HepG2 (cell line): ENCODE data around the gene ARHGAP25. TPM values are rescaled to one million over a fixed set of nuclear protein-coding genes. Genes with fewer than 3 reads are reported as not detected.

Experiments
- ATAC-seq: fragments of 200-7000 bp; cut with Tn5 transposase; 3 replicates; pipeline ENCODE4 v1.9.1; 2020; ENCODE audit warnings: mild to moderate bottlenecking, moderate library complexity
- BruUV-seq: library from RNA; stranded (reverse); fragments of 400-500 nt; replicated peaks from 2 replicates; lab custom pipeline; 2021; lab: Mats Ljungman, UMichigan
- CTCF ChIA-PET: fragments of 300-600 bp; formaldehyde crosslinking; extraction: SDS; loops from one replicate; lab custom pipeline; 2021; ENCODE audit warnings: low total read pairs, inconsistent platforms, low intra/inter-chr PET ratio; lab: Yijun Ruan, JAX
- POLR2A ChIA-PET: fragments of 350-600 bp; sonication (Branson Sonifier 250); formaldehyde crosslinking; loops from one replicate; lab custom pipeline; 2020; ENCODE audit warnings: antibody characterized with exemption, inconsistent platforms; lab: Yijun Ruan, JAX
- DNase-seq: peaks from one replicate; pipeline ENCODE4 v3.0.0-alpha.2; 2015; ENCODE audit warnings: low spot score
- FAIRE-seq: peaks from 3 replicates; lab custom pipeline; 2011; peaks lifted over from hg19 to GRCh38; lab: Jason Lieb, UNC
- H2AFZ ChIP-seq: one replicate; pipeline ENCODE4 v1.6.1; 2011; ENCODE audit warnings: low read length, inconsistent platforms
- H3K27ac ChIP-seq: fragments of 300-600 bp; 3 replicates; pipeline ENCODE4 v1.8.0; 2011; ENCODE audit warnings: mixed run types, mild to moderate bottlenecking, mixed read lengths, low read length, inconsistent platforms; ENCODE audit not compliant: insufficient read depth; ENCODE audit errors: extremely low read length
- H3K27me3 ChIP-seq, 2 experiments: fragments of 200-600 bp in 1 of 2; 2 replicates in 1 of 2; 3 replicates in 1 of 2; pipeline versions ENCODE4 v1.6.0 to v1.8.0; 2011; ENCODE audit warnings: low read length in 2 of 2, mild to moderate bottlenecking in 2 of 2, moderate library complexity in 2 of 2, inconsistent platforms in 1 of 2; ENCODE audit not compliant: insufficient read depth in 2 of 2, control insufficient read depth in 1 of 2
- H3K36me3 ChIP-seq, 2 experiments: fragments of 200-600 bp in 1 of 2; replicated peaks in 1 of 2; 2 replicates in 1 of 2; 3 replicates in 1 of 2; pipeline versions ENCODE4 v1.5.1 to v1.8.0; 2011; ENCODE audit warnings: low read length in 2 of 2, inconsistent platforms in 1 of 2; ENCODE audit not compliant: insufficient read depth in 2 of 2, control insufficient read depth in 1 of 2
- H3K4me1 ChIP-seq: 2 replicates; pipeline ENCODE4 v1.5.1; 2012; ENCODE audit warnings: low read length, inconsistent platforms; ENCODE audit not compliant: insufficient read depth
- H3K4me2 ChIP-seq: 2 replicates; pipeline ENCODE4 v1.6.0; 2011; ENCODE audit warnings: low read depth, low read length, inconsistent platforms
- H3K4me3 ChIP-seq, 3 experiments: fragments of 200-600 bp in 1 of 3; sonication (generic), shearing (Covaris generic) in 1 of 3; replicated peaks in 1 of 3; 2 replicates each; pipeline ENCODE4 v1.5.1; 2011 to 2016; ENCODE audit warnings: low read length in 3 of 3, inconsistent platforms in 2 of 3, low read depth in 2 of 3, mild to moderate bottlenecking in 2 of 3, control low read depth in 1 of 3, mixed read lengths in 1 of 3; ENCODE audit not compliant: insufficient read depth in 1 of 3
- H3K79me2 ChIP-seq: one replicate; pipeline ENCODE4 v1.6.1; 2011; ENCODE audit warnings: low read length, inconsistent platforms; ENCODE audit not compliant: insufficient read depth
- H3K9ac ChIP-seq: 2 replicates; pipeline ENCODE4 v1.6.0; 2011; ENCODE audit warnings: mild to moderate bottlenecking, low read depth, low read length, inconsistent platforms; ENCODE audit not compliant: insufficient read depth
- H3K9me3 ChIP-seq: 2 replicates; pipeline ENCODE4 v1.5.1; 2012; ENCODE audit warnings: mild to moderate bottlenecking, low read length
- H4K20me1 ChIP-seq: 2 replicates; pipeline ENCODE4 v1.6.0; 2011; ENCODE audit warnings: inconsistent platforms, mild to moderate bottlenecking, low read length, moderate library complexity; ENCODE audit not compliant: insufficient read depth
- AGO1 ChIP-seq: fragments of 200-400 bp; formaldehyde crosslinking; IDR thresholded peaks from 2 replicates; pipeline ENCODE4 v1.6.1; 2017; ENCODE audit warnings: mild to moderate bottlenecking, low read depth, low read length, moderate library complexity; ENCODE audit not compliant: poor library complexity, severe bottlenecking
- ASH2L ChIP-seq: fragments of 300-600, 200-600 bp; sonication (generic); IDR thresholded peaks from 2 replicates; pipeline ENCODE4 v1.7.0; 2017; ENCODE audit warnings: low read depth, mild to moderate bottlenecking, moderate library complexity, mixed read lengths, low read length; ENCODE audit not compliant: insufficient read length
- NCOR1 ChIP-seq: fragments of 200-600 bp; sonication (generic); IDR thresholded peaks from 2 replicates; pipeline ENCODE4 v1.7.0; 2017; ENCODE audit warnings: antibody characterized with exemption, low read length, borderline replicate concordance
- NPAS2 ChIP-seq: sonication (generic); formaldehyde crosslinking; IDR thresholded peaks from 2 replicates; pipeline ENCODE4 v1.8.0; 2022; ENCODE audit warnings: mild to moderate bottlenecking, missing genetic modification reagents, borderline replicate concordance
- PRDM10 ChIP-seq: sonication (generic); formaldehyde crosslinking; IDR thresholded peaks from 2 replicates; pipeline ENCODE4 v1.4.0; 2020; ENCODE audit warnings: low read depth, missing genetic modification reagents
- RCOR2 ChIP-seq: IDR thresholded peaks from 2 replicates; pipeline ENCODE4 v1.6.1; 2016; ENCODE audit warnings: missing biosample characterization, missing genetic modification reagents
- SRF ChIP-seq: IDR thresholded peaks from 2 replicates; pipeline ENCODE4 v1.6.1; 2011; ENCODE audit warnings: mild to moderate bottlenecking, low read depth, low read length, moderate library complexity
- SRY ChIP-seq: sonication (generic); formaldehyde crosslinking; IDR thresholded peaks from 2 replicates; pipeline ENCODE4 v1.8.0; 2022; ENCODE audit warnings: mild to moderate bottlenecking, missing genetic modification reagents
- YEATS4 ChIP-seq: sonication (generic); formaldehyde crosslinking; IDR thresholded peaks from 2 replicates; pipeline ENCODE4 v1.4.0; 2020; ENCODE audit warnings: missing genetic modification reagents, borderline replicate concordance
- ZBTB34 ChIP-seq: sonication (generic); formaldehyde crosslinking; IDR thresholded peaks from 2 replicates; pipeline ENCODE4 v1.8.0; 2022; ENCODE audit warnings: mild to moderate bottlenecking, missing genetic modification reagents
- ZC3H13 ChIP-seq: sonication (generic); formaldehyde crosslinking; IDR thresholded peaks from 2 replicates; pipeline ENCODE4 v1.8.1; 2023; ENCODE audit warnings: mild to moderate bottlenecking, missing genetic modification reagents, moderate library complexity
- ZFX ChIP-seq: sonication (generic); formaldehyde crosslinking; IDR thresholded peaks from 2 replicates; pipeline ENCODE4 v1.4.0; 2020; ENCODE audit warnings: mild to moderate bottlenecking, low read depth, missing genetic modification reagents, moderate library complexity
- ZNF124 ChIP-seq: sonication (generic); formaldehyde crosslinking; IDR thresholded peaks from 2 replicates; pipeline ENCODE4 v1.4.0; 2020; ENCODE audit warnings: missing genetic modification reagents
- ZNF180 ChIP-seq: sonication (generic); formaldehyde crosslinking; IDR thresholded peaks from 2 replicates; pipeline ENCODE4 v1.4.0; 2020; ENCODE audit warnings: low read depth, missing genetic modification reagents, borderline replicate concordance
- ZNF362 ChIP-seq: sonication (generic); formaldehyde crosslinking; IDR thresholded peaks from 2 replicates; pipeline ENCODE4 v1.4.0; 2020; ENCODE audit warnings: missing genetic modification reagents, mild to moderate bottlenecking, borderline replicate concordance
- ZNF615 ChIP-seq: sonication (generic); formaldehyde crosslinking; IDR thresholded peaks from 2 replicates; pipeline ENCODE4 v1.5.0; 2020; ENCODE audit warnings: mild to moderate bottlenecking, missing genetic modification reagents, borderline replicate concordance
- ZNF672 ChIP-seq: sonication (generic); formaldehyde crosslinking; IDR thresholded peaks from 2 replicates; pipeline ENCODE4 v1.8.1; 2022; ENCODE audit warnings: missing genetic modification reagents
- ZSCAN12 ChIP-seq: sonication (generic); formaldehyde crosslinking; IDR thresholded peaks from 2 replicates; pipeline ENCODE4 v1.9.0; 2021; ENCODE audit warnings: mild to moderate bottlenecking, missing genetic modification reagents
- WGBS: methylation state at CpG from one replicate; pipeline ENCODE4 v1.1.6; 2017; ENCODE audit warnings: low lambda C conversion rate; 5-methylcytosine and 5-hydroxymethylcytosine counted together
- in situ Hi-C: cut with HindIII; loops from 2 replicates; pipeline ENCODE4 v1.10.0; 2017; ENCODE audit warnings: low pct_unique_long_range_greater_than_20kb; ENCODE audit not compliant: extremely low pct_ligation_motif_present
- intact Hi-C: fragments of 100-400 bp; cut with micrococcal nuclease; formaldehyde crosslinking; loops from one replicate; pipeline ENCODE4 v1.10.0; 2022; ENCODE audit not compliant: unreplicated experiment
- polyA plus RNA-seq, 8 experiments: library from polyadenylated mRNA; depleted of rRNA in 3 of 8; stranded (reverse) in 7 of 8; unstranded in 1 of 8; fragments of >200 nt; fragmentation: Illumina TruSeq in 4 of 8; extraction: Trizol in 4 of 8; gene quantifications; 2 replicates each; pipeline versions ENCODE4 v1.2.1 to v1.2.3, GENCODE V29; 2011 to 2016; ENCODE audit warnings: low read depth in 4 of 8, missing spikeins in 1 of 8, mixed read lengths in 1 of 8; ENCODE audit not compliant: insufficient read depth in 1 of 8
- total RNA-seq, 5 experiments: library from RNA; depleted of rRNA; stranded (reverse); fragments of >200 nt; fragmentation: Illumina TruSeq; extraction: Trizol; gene quantifications; 2 replicates each; pipeline ENCODE4 v1.2.3, GENCODE V29; 2016; ENCODE audit warnings: low read depth in 1 of 5

ARHGAP25 gene
- total and polyA plus RNA-seq, 2 of the 13 experiments (the other 11 are each of a cell fraction or from before 2014, with no cell fraction given), result not detected

- BruUV-seq, result no TSS peak
- FAIRE-seq (no peak), DNase-seq (no peak), ATAC-seq (no peak)
- Histone ChIP-seq H3K79me2 (no peaks in the 10 kb centered on the region), H3K4me2 (no peak overlapping the region), H3K36me3 (no peaks in the 10 kb centered on the region), H3K27ac (no peak overlapping the region), H4K20me1 (no peaks in the 10 kb centered on the region), H3K9me3 (no peaks in the 10 kb centered on the region), H3K4me3 (no peak overlapping the region), H3K9ac (no peak overlapping the region), H3K27me3 (no peaks in the 10 kb centered on the region), H3K4me1 (no peaks in the 10 kb centered on the region), H2AFZ (no peak overlapping the region)
- in situ Hi-C loops (no loop called here), intact Hi-C loops (no loop called here)
- TF ChIP-seq ZBTB34 (CRISPR knock-in tag), result no peak
- no peak for TF ChIP-seq ZNF180 (CRISPR knock-in tag)
- no peak for TF ChIP-seq SRY (CRISPR knock-in tag)
- no peak for TF ChIP-seq PRDM10 (CRISPR knock-in tag)
- TF ChIP-seq NCOR1, result no peak
- TF ChIP-seq SRF, result no peak
- TF ChIP-seq ZNF672 (CRISPR knock-in tag), result no peak
- TF ChIP-seq ASH2L, result no peak
- TF ChIP-seq RCOR2 (CRISPR knock-in tag), result no peak
- no peak for TF ChIP-seq AGO1
- no peak for TF ChIP-seq ZNF124
- no peak for TF ChIP-seq ZFX (CRISPR knock-in tag)
- no peak for TF ChIP-seq YEATS4 (CRISPR knock-in tag)
- TF ChIP-seq ZNF615 (CRISPR knock-in tag), result no peak
- TF ChIP-seq NPAS2 (CRISPR knock-in tag), result no peak
- no peak for TF ChIP-seq ZC3H13 (CRISPR knock-in tag)
- TF ChIP-seq ZNF362 (CRISPR knock-in tag), result no peak
- TF ChIP-seq ZSCAN12 (CRISPR knock-in tag), result no peak
- CTCF ChIA-PET, result interaction anchor here (1.5 kb wide), 1 partner anchor 254 kb away, joined by 6 read pairs; no protein-coding TSS in a partner anchor
- 4% methylated on average over 3 of the region's 3 CpGs for WGBS
- POLR2A ChIA-PET, result no interaction called here
Observed at GRCh38 chr2:68717305-68717661, 17.3 kb upstream of the ARHGAP25 start.
